HepG2 (cell line): ENCODE results near the gene AKT2. TPM values are rescaled to one million over a fixed set of nuclear protein-coding genes. Genes with fewer than 3 reads are reported as not detected.

Experiments used
- ADNP ChIP-seq: sonication (generic); formaldehyde crosslinking; IDR thresholded peaks from 2 replicates; pipeline ENCODE4 v1.4.0; 2020; ENCODE audit warnings: missing genetic modification reagents
- HDAC1 ChIP-seq: sonication (generic); formaldehyde crosslinking; IDR thresholded peaks from 2 replicates; pipeline ENCODE4 v1.5.1; 2020; ENCODE audit warnings: mild to moderate bottlenecking, missing genetic modification reagents
- HNF4A ChIP-seq: sonication (generic); formaldehyde crosslinking; IDR thresholded peaks from 2 replicates; pipeline ENCODE4 v1.4.0; 2020; ENCODE audit warnings: missing genetic modification reagents
- JUN ChIP-seq: sonication (generic); formaldehyde crosslinking; IDR thresholded peaks from 2 replicates; pipeline ENCODE4 v1.4.0; 2020; ENCODE audit warnings: mild to moderate bottlenecking, missing genetic modification reagents
- MIER2 ChIP-seq: IDR thresholded peaks from 2 replicates; pipeline ENCODE4 v1.6.1; 2016; ENCODE audit warnings: missing biosample characterization, missing genetic modification reagents
- MYC ChIP-seq: sonication (generic); formaldehyde crosslinking; IDR thresholded peaks from 2 replicates; pipeline ENCODE4 v1.9.0; 2021; ENCODE audit warnings: missing genetic modification reagents, borderline replicate concordance
- PTBP1 ChIP-seq: fragments of 200-400 bp; formaldehyde crosslinking; IDR thresholded peaks from 2 replicates; pipeline ENCODE4 v1.6.1; 2018; ENCODE audit warnings: low read length, low read depth; ENCODE audit not compliant: poor library complexity, severe bottlenecking
- RBM22 ChIP-seq: fragments of 200-400 bp; formaldehyde crosslinking; optimal IDR thresholded peaks from 2 replicates; pipeline ENCODE3; 2017; ENCODE audit warnings: mild to moderate bottlenecking, low read length, moderate library complexity
- TCF12 ChIP-seq, 2 experiments: fragments of 450-650 bp in 1 of 2; sonication (generic) in 1 of 2; formaldehyde crosslinking in 1 of 2; IDR thresholded peaks; 2 replicates each; pipeline versions ENCODE4 v1.6.1 to v1.8.0; 2017 to 2022; ENCODE audit warnings: antibody characterized with exemption in 1 of 2, mild to moderate bottlenecking in 1 of 2, missing genetic modification reagents in 1 of 2, moderate library complexity in 1 of 2
- TMF1 ChIP-seq: sonication (generic); formaldehyde crosslinking; IDR thresholded peaks from 2 replicates; pipeline ENCODE4 v1.8.1; 2022; ENCODE audit warnings: low read depth, missing genetic modification reagents
- YEATS4 ChIP-seq: sonication (generic); formaldehyde crosslinking; IDR thresholded peaks from 2 replicates; pipeline ENCODE4 v1.4.0; 2020; ENCODE audit warnings: missing genetic modification reagents, borderline replicate concordance
- ZFP90 ChIP-seq: sonication (generic); formaldehyde crosslinking; IDR thresholded peaks from 2 replicates; pipeline ENCODE4 v1.8.0; 2022; ENCODE audit warnings: missing genetic modification reagents, mild to moderate bottlenecking, inconsistent platforms, borderline replicate concordance
- ZNF672 ChIP-seq: sonication (generic); formaldehyde crosslinking; IDR thresholded peaks from 2 replicates; pipeline ENCODE4 v1.8.1; 2022; ENCODE audit warnings: missing genetic modification reagents
- ZNF713 ChIP-seq: sonication (generic); formaldehyde crosslinking; IDR thresholded peaks from 2 replicates; pipeline ENCODE4 v1.4.0; 2020; ENCODE audit warnings: mild to moderate bottlenecking, missing genetic modification reagents
- polyA plus RNA-seq, 8 experiments: library from polyadenylated mRNA; depleted of rRNA in 3 of 8; stranded (reverse) in 7 of 8; unstranded in 1 of 8; fragments of >200 nt; fragmentation: Illumina TruSeq in 4 of 8; extraction: Trizol in 4 of 8; gene quantifications; 2 replicates each; pipeline versions ENCODE4 v1.2.1 to v1.2.3, GENCODE V29; 2011 to 2016; ENCODE audit warnings: low read depth in 4 of 8, missing spikeins in 1 of 8, mixed read lengths in 1 of 8; ENCODE audit not compliant: insufficient read depth in 1 of 8
- total RNA-seq, 5 experiments: library from RNA; depleted of rRNA; stranded (reverse); fragments of >200 nt; fragmentation: Illumina TruSeq; extraction: Trizol; gene quantifications; 2 replicates each; pipeline ENCODE4 v1.2.3, GENCODE V29; 2016; ENCODE audit warnings: low read depth in 1 of 5
- TF ChIP-seq, protein P1 (sequence below): sonication (generic); formaldehyde crosslinking; IDR thresholded peaks from 2 replicates; pipeline ENCODE4 v1.5.1; 2020; ENCODE audit warnings: mild to moderate bottlenecking, missing genetic modification reagents, moderate library complexity
- TF ChIP-seq, protein P2 (sequence below): IDR thresholded peaks from 2 replicates; pipeline ENCODE4 v1.6.1; 2016
- TF ChIP-seq, protein P3 (sequence below): sonication (generic); formaldehyde crosslinking; IDR thresholded peaks from 2 replicates; pipeline ENCODE4 v1.8.0; 2022; ENCODE audit warnings: mild to moderate bottlenecking, missing genetic modification reagents, borderline replicate concordance
- TF ChIP-seq, protein P4 (sequence below): IDR thresholded peaks from 2 replicates; pipeline ENCODE4 v1.6.1; 2016; ENCODE audit warnings: low read depth, missing genetic modification reagents, missing compliant biosample characterization
- TF ChIP-seq, protein P5 (sequence below): sonication (generic); formaldehyde crosslinking; IDR thresholded peaks from 2 replicates; pipeline ENCODE4 v1.4.0; 2020; ENCODE audit warnings: low read depth, mild to moderate bottlenecking, missing genetic modification reagents

Gene AKT2
- total and polyA plus RNA-seq, 2 of the 13 experiments (the other 11 are each of a cell fraction or from before 2014, with no cell fraction given), result 82.1 to 173 TPM

DNA sequence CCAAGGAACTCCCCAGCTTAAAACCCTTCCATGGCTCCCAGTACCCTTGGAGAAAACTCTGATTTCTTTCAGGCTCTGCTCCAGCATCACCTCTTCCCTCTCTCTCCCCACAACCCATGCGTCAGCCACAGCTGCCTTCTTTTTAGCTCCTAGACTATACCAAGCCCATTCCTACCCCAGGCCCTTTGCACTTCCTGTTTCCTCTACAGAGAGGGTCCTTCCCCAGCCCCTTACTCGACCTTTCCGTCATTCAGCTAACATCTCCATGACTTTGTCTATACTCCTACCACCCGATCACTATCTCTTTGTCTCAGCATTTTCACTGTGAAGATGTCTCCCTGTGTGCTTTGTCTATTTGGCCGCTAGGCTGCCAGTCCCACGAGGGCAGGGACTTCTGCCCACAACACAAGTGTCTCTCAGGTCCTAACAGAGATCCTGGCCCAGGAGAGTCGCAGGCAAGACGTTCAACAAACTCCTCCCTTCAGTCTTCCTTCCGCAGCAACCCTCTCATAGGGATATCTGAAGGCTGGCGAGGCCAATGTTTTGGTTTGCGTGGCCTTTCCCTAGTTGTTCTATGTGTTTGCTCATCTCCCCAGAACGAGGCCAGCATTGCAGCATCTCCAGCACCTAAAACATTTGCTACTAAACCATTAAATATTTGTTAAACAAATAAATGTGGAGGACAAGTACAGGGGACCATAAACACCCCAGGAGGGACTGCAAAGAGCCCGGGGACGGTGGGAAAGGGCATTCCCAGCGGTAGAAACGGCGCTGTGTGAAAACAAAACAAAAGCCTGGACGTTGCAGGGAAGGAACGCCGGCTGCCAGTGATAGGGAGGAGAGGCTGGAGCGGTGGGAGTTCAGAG is 59.5 kb downstream of the AKT2 start (continued):
- TF ChIP-seq, protein P1, sequence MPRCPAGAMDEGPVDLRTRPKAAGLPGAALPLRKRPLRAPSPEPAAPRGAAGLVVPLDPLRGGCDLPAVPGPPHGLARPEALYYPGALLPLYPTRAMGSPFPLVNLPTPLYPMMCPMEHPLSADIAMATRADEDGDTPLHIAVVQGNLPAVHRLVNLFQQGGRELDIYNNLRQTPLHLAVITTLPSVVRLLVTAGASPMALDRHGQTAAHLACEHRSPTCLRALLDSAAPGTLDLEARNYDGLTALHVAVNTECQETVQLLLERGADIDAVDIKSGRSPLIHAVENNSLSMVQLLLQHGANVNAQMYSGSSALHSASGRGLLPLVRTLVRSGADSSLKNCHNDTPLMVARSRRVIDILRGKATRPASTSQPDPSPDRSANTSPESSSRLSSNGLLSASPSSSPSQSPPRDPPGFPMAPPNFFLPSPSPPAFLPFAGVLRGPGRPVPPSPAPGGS (CRISPR knock-in tag), result no peak
- TF ChIP-seq ADNP (CRISPR knock-in tag), result peak; percentile 25; the same call in 1 of the 2 replicates
- 0 out of 2 replicates have a peak, but pooled peaks have one; percentile 29 for TF ChIP-seq HDAC1
- no peak for TF ChIP-seq ZFP90 (CRISPR knock-in tag)
- TF ChIP-seq, protein P2, sequence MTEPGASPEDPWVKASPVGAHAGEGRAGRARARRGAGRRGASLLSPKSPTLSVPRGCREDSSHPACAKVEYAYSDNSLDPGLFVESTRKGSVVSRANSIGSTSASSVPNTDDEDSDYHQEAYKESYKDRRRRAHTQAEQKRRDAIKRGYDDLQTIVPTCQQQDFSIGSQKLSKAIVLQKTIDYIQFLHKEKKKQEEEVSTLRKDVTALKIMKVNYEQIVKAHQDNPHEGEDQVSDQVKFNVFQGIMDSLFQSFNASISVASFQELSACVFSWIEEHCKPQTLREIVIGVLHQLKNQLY (CRISPR knock-in tag), result no peak
- no peak for TF ChIP-seq PTBP1
- TF ChIP-seq, protein P3, sequence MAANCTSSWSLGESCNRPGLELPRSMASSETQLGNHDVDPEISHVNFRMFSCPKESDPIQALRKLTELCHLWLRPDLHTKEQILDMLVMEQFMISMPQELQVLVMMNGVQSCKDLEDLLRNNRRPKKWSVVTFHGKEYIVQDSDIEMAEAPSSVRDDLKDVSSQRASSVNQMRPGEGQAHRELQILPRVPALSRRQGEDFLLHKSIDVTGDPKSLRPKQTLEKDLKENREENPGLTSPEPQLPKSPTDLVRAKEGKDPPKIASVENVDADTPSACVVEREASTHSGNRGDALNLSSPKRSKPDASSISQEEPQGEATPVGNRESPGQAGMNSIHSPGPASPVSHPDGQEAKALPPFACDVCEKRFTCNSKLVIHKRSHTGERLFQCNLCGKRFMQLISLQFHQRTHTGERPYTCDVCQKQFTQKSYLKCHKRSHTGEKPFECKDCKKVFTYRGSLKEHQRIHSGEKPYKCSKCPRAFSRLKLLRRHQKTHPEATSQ, result 0 out of 2 replicates have a peak, but pooled peaks have one; percentile 3
- 0 out of 2 replicates have a peak, but pooled peaks have one; percentile 51 for TF ChIP-seq JUN (CRISPR knock-in tag)
- no peak for TF ChIP-seq ZNF672 (CRISPR knock-in tag)
- TF ChIP-seq, protein P4, sequence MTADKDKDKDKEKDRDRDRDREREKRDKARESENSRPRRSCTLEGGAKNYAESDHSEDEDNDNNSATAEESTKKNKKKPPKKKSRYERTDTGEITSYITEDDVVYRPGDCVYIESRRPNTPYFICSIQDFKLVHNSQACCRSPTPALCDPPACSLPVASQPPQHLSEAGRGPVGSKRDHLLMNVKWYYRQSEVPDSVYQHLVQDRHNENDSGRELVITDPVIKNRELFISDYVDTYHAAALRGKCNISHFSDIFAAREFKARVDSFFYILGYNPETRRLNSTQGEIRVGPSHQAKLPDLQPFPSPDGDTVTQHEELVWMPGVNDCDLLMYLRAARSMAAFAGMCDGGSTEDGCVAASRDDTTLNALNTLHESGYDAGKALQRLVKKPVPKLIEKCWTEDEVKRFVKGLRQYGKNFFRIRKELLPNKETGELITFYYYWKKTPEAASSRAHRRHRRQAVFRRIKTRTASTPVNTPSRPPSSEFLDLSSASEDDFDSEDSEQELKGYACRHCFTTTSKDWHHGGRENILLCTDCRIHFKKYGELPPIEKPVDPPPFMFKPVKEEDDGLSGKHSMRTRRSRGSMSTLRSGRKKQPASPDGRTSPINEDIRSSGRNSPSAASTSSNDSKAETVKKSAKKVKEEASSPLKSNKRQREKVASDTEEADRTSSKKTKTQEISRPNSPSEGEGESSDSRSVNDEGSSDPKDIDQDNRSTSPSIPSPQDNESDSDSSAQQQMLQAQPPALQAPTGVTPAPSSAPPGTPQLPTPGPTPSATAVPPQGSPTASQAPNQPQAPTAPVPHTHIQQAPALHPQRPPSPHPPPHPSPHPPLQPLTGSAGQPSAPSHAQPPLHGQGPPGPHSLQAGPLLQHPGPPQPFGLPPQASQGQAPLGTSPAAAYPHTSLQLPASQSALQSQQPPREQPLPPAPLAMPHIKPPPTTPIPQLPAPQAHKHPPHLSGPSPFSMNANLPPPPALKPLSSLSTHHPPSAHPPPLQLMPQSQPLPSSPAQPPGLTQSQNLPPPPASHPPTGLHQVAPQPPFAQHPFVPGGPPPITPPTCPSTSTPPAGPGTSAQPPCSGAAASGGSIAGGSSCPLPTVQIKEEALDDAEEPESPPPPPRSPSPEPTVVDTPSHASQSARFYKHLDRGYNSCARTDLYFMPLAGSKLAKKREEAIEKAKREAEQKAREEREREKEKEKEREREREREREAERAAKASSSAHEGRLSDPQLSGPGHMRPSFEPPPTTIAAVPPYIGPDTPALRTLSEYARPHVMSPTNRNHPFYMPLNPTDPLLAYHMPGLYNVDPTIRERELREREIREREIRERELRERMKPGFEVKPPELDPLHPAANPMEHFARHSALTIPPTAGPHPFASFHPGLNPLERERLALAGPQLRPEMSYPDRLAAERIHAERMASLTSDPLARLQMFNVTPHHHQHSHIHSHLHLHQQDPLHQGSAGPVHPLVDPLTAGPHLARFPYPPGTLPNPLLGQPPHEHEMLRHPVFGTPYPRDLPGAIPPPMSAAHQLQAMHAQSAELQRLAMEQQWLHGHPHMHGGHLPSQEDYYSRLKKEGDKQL, result no peak
- peak; percentile 43; the same call in 1 of the 2 replicates for TF ChIP-seq MYC
- TF ChIP-seq YEATS4, result no peak; the same call in 1 of the 2 replicates
- TF ChIP-seq RBM22, result no peak
- 0 out of 2 replicates have a peak, but pooled peaks have one; percentile 2 for TF ChIP-seq MIER2
- no peak for TF ChIP-seq TMF1 (CRISPR knock-in tag)
- no peak for TF ChIP-seq HNF4A (CRISPR knock-in tag)
- TF ChIP-seq, protein P5, sequence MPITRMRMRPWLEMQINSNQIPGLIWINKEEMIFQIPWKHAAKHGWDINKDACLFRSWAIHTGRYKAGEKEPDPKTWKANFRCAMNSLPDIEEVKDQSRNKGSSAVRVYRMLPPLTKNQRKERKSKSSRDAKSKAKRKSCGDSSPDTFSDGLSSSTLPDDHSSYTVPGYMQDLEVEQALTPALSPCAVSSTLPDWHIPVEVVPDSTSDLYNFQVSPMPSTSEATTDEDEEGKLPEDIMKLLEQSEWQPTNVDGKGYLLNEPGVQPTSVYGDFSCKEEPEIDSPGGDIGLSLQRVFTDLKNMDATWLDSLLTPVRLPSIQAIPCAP (CRISPR knock-in tag), result no peak
- TF ChIP-seq ZNF713 (CRISPR knock-in tag), result no peak
- TF ChIP-seq TCF12 (IDR thresholded peaks at IDR 0.05), result no peak
- no peak for TF ChIP-seq TCF12 (CRISPR knock-in tag; IDR thresholded peaks at IDR 0.05)
